Mesenchymal stem cell (in vitro differentiated cells and primary cell): ENCODE measurements around the gene SBNO1.

ENCODE experiments used
- DNase-seq: peaks from one replicate; pipeline ENCODE4 v3.0.0-alpha.2; 2013
- H2AFZ ChIP-seq: one replicate; pipeline ENCODE4 v1.6.1; 2013; ENCODE audit warnings: low read depth, mild to moderate bottlenecking, control low read depth, inconsistent platforms, low read length, moderate library complexity
- H2AK5ac ChIP-seq: 2 replicates; pipeline ENCODE4 v1.6.1; 2013; ENCODE audit warnings: low read length, moderate library complexity, mild to moderate bottlenecking, inconsistent platforms; ENCODE audit not compliant: severe bottlenecking
- H2BK120ac ChIP-seq: one replicate; pipeline ENCODE4 v1.6.1; 2013; ENCODE audit warnings: low read depth, mild to moderate bottlenecking, inconsistent platforms, low read length, moderate library complexity
- H2BK12ac ChIP-seq, 2 experiments: one replicate each; pipeline ENCODE4 v1.6.1; 2013; ENCODE audit warnings: inconsistent platforms in 2 of 2, low read length in 2 of 2, mild to moderate bottlenecking in 2 of 2, moderate library complexity in 2 of 2, control low read depth in 1 of 2
- H2BK15ac ChIP-seq: one replicate; pipeline ENCODE4 v1.6.1; 2013; ENCODE audit warnings: mild to moderate bottlenecking, low read depth, inconsistent platforms; ENCODE audit not compliant: poor library complexity, severe bottlenecking
- H2BK5ac ChIP-seq: 2 replicates; pipeline ENCODE4 v1.6.1; 2013; ENCODE audit warnings: low read depth, mild to moderate bottlenecking, low read length, control low read depth, inconsistent platforms; ENCODE audit not compliant: poor library complexity, severe bottlenecking
- H3K14ac ChIP-seq, 2 experiments: one replicate each; pipeline ENCODE4 v1.6.1; 2013; ENCODE audit warnings: inconsistent platforms in 2 of 2, low read length in 2 of 2, control low read depth in 1 of 2, mild to moderate bottlenecking in 1 of 2, moderate library complexity in 1 of 2
- H3K18ac ChIP-seq, 2 experiments: one replicate each; pipeline ENCODE4 v1.6.1; 2013; ENCODE audit warnings: inconsistent platforms in 2 of 2, low read length in 2 of 2, control low read depth in 1 of 2, low read depth in 1 of 2, mild to moderate bottlenecking in 1 of 2
- H3K23ac ChIP-seq, 2 experiments: one replicate each; pipeline ENCODE4 v1.6.1; 2013; ENCODE audit warnings: inconsistent platforms in 2 of 2, low read length in 2 of 2, mild to moderate bottlenecking in 2 of 2, moderate library complexity in 2 of 2, control low read depth in 1 of 2
- H3K27ac ChIP-seq: 2 replicates; pipeline ENCODE4 v1.5.1; 2013; ENCODE audit warnings: mild to moderate bottlenecking, moderate library complexity, low read length, control low read depth, inconsistent platforms; ENCODE audit not compliant: poor library complexity, severe bottlenecking
- H3K27me3 ChIP-seq, 2 experiments: 2 replicates each; pipeline versions ENCODE4 v1.6.1 to v1.7.0; 2013; ENCODE audit warnings: low read length in 2 of 2, mild to moderate bottlenecking in 2 of 2, moderate library complexity in 2 of 2, control low read depth in 1 of 2, inconsistent platforms in 1 of 2; ENCODE audit not compliant: control insufficient read depth in 1 of 2, insufficient read depth in 1 of 2
- H3K36me3 ChIP-seq, 2 experiments: 2 replicates each; pipeline versions ENCODE4 v1.6.1 to v1.7.0; 2013; ENCODE audit warnings: low read length in 2 of 2, control low read depth in 1 of 2, inconsistent platforms in 1 of 2, low read depth in 1 of 2, mild to moderate bottlenecking in 1 of 2; ENCODE audit not compliant: insufficient read depth in 2 of 2, control insufficient read depth in 1 of 2
- H3K4ac ChIP-seq, 2 experiments: one replicate each; pipeline ENCODE4 v1.6.1; 2013; ENCODE audit warnings: inconsistent platforms in 2 of 2, low read length in 2 of 2, mild to moderate bottlenecking in 2 of 2, moderate library complexity in 2 of 2, control low read depth in 1 of 2, low read depth in 1 of 2
- H3K4me1 ChIP-seq: 2 replicates; pipeline ENCODE4 v1.6.1; 2013; ENCODE audit warnings: low read depth, low read length, control low read depth; ENCODE audit not compliant: control insufficient read depth, insufficient read depth
- H3K4me2 ChIP-seq: 2 replicates; pipeline ENCODE4 v1.6.1; 2013; ENCODE audit warnings: low read length, mild to moderate bottlenecking, inconsistent platforms; ENCODE audit not compliant: poor library complexity, severe bottlenecking
- H3K4me3 ChIP-seq, 2 experiments: 2 replicates each; pipeline versions ENCODE4 v1.5.1 to v1.7.0; 2013; ENCODE audit warnings: low read length in 2 of 2, mild to moderate bottlenecking in 2 of 2, control low read depth in 1 of 2, low read depth in 1 of 2; ENCODE audit not compliant: insufficient read depth in 1 of 2
- H3K79me1 ChIP-seq: replicated peaks from 2 replicates; pipeline ENCODE4 v1.6.1; 2013; ENCODE audit warnings: mild to moderate bottlenecking, control low read depth, low read length, inconsistent platforms; ENCODE audit not compliant: poor library complexity, severe bottlenecking
- H3K9ac ChIP-seq: 2 replicates; pipeline ENCODE4 v1.7.0; 2013; ENCODE audit warnings: mild to moderate bottlenecking, low read length, moderate library complexity
- H3K9me3 ChIP-seq: 2 replicates; pipeline ENCODE4 v1.7.0; 2013; ENCODE audit warnings: mild to moderate bottlenecking, low read length; ENCODE audit not compliant: control insufficient read depth
- H4K8ac ChIP-seq: one replicate; pipeline ENCODE4 v1.6.1; 2013; ENCODE audit warnings: inconsistent platforms, mild to moderate bottlenecking, low read length, moderate library complexity
- H4K91ac ChIP-seq: one replicate; pipeline ENCODE4 v1.6.1; 2013; ENCODE audit warnings: mild to moderate bottlenecking, low read length, inconsistent platforms
- WGBS: methylation state at CpG from one replicate; pipeline ENCODE4 v1.1.7; 2013; ENCODE audit warnings: mixed read lengths; 5-methylcytosine and 5-hydroxymethylcytosine counted together

Gene SBNO1

DNA sequence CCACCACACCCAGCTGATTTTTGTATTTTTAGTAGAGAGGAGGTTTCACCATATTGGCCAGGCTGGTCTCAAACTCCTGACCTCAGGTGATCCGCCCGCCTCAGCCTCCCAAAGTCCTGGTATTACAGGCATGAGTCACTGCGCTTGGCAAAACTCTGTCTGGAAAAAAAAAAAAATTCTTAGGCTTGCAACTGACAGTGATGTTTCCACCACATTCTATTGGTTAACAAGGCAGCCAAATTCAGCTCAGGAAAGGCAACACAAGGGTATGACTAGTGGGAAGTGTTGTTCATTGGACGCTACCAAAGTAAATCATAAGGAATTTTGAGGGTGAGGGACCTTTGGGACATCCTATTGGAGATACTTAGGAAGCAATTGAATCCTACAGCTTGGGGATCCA is 2.9 kb upstream of the SBNO1 start:
- H3K36me3 ChIP-seq, result no peaks in the 10 kb centered on the region
- no peak overlapping the region for H3K14ac ChIP-seq
- H3K9me3 ChIP-seq, result no peaks in the 10 kb centered on the region
- H3K4me2 ChIP-seq, result no peak overlapping the region
- no peak overlapping the region for H2BK12ac ChIP-seq
- H3K9ac ChIP-seq, result no peak overlapping the region
- H2BK120ac ChIP-seq, result no peak overlapping the region
- 96% methylated on average over 4 of the region's 4 CpGs for WGBS
- no peaks in the 10 kb centered on the region for H3K79me1 ChIP-seq
- no peak overlapping the region for H3K23ac ChIP-seq
- no peak overlapping the region for H4K8ac ChIP-seq
- H3K27me3 ChIP-seq, result no peaks in the 10 kb centered on the region
- no peak overlapping the region for H3K4ac ChIP-seq
- H2AFZ ChIP-seq, result no peak overlapping the region
- H2BK15ac ChIP-seq, result no peak overlapping the region
- H3K27ac ChIP-seq, result no peak overlapping the region
- DNase-seq, result no peak
- no peak overlapping the region for H2AK5ac ChIP-seq
- no peak overlapping the region for H3K18ac ChIP-seq
- no peak overlapping the region for H2BK5ac ChIP-seq
- no peak overlapping the region for H3K4me3 ChIP-seq
- H4K91ac ChIP-seq, result no peak overlapping the region
- H3K4me1 ChIP-seq, result peaks cover 12% of the 10 kb centered on the region

DNA sequence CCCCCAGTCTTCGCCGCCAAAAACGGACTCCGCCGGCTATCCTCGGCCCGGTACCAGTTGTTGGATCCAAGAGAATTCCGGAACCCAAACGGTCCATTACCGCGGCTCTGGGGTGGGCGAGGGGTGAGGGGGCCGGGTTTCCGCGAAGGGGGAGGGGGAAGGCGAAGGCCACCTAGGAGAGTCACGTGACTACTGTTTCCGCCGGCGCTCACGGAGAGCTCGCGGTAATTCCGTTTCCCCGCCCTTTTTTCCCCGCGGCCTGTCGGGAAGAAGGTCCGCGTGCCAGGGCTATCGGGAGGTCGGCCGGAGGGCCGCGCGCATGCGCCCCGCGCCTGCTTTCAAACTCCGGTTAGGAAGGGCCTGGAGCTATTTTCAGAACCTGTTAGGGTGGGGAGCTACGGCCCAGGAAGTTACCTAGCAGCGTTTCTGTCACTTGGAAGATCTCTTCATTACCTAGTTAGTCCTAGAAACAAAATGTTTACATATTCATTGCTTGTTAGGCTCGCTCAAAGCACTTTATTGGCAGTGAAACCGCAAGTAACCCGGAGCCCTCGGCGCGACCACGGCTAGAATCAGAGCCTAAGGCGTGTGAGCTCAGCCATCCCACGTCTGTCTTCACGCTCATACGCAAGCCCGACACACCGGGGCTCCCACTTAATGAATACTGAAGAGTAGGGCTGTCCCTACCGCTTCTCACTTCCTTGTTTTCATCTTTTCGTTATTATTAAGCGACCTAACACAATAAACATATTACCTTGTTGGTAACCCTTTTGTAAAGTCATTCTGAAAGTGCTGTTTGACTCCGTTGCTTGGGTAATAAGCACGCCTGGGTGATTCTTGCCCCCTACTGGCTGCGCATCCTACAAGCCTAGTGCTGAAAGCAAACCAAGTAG is 624 bp upstream of the SBNO1 start:
- DNase-seq, result peak; percentile 99
- Histone ChIP-seq H3K9me3 (no peaks in the 10 kb centered on the region), H3K79me1 (no peaks in the 10 kb centered on the region), H3K4me1 (peaks cover 12% of the 10 kb centered on the region), H2AK5ac (no peak overlapping the region), H3K14ac (peak overlapping the region in 1 of 2 experiments; percentile 79), H2BK15ac (peak overlapping the region; percentile 98), H4K8ac (peak overlapping the region; percentile 97), H4K91ac (peak overlapping the region; percentile 89), H3K36me3 (peaks cover 0 to 3% of the 10 kb centered on the region in 2 experiments), H3K4ac (peak overlapping the region in 1 of 2 experiments; percentile 93), H3K4me3 (peak overlapping the region; percentile 77 to 89), H2AFZ (peak overlapping the region; percentile 63), H3K18ac (peak overlapping the region; percentile 23 to 98), H2BK5ac (peak overlapping the region; percentile 98), H3K27me3 (no peaks in the 10 kb centered on the region), H2BK12ac (peak overlapping the region; percentile 52 to 77), H3K9ac (peak overlapping the region; percentile 99), H3K27ac (peak overlapping the region; percentile 99), H2BK120ac (peak overlapping the region; percentile 97), H3K4me2 (peak overlapping the region; percentile 97), H3K23ac (peak overlapping the region in 1 of 2 experiments; percentile 94)
- under 1% methylated on average over 55 of the region's 61 CpGs for WGBS

DNA sequence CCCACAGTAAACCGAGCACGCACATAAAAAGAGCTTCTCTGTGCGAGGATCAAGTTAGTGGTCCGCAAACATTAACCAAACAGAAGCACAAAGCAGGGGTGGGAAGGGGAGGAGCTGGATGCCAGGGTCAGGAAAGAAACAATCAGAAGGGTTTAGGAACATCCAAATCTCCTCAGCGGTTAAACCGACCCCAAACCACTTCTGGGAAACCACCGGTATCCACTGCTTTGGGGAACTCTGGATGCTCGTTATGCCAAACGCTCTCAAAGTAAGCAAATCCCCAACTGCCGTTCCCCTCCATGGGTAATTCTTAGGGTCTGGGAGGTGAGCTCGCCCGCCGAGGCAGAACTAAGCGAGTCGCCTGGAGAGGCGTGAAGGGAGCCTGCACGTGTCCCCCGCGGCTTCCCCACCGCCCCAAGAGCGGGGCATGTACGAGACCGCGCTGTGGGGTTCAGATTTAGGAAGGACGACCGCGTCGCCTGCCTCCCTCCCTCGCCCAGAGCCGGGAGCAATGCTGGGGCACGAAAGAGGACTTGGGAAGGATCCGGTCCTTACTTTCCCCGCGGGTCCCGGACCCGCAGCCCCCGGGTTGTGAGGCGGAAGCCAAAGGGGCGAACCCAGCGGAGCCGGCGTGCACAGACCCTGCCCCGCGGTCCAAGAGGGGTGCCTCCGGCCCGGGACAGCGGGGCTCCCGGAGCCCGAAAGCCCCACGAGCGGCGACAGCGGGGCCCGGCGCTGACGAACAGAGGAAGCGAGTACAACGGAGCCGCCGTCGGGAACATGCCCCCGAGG is 711 bp downstream of the SBNO1 start:
- peak overlapping the region in 1 of 2 experiments; percentile 73 for H2BK12ac ChIP-seq
- no peaks in the 10 kb centered on the region for H3K9me3 ChIP-seq
- H3K27me3 ChIP-seq, result no peaks in the 10 kb centered on the region
- no peak for DNase-seq
- H3K4me2 ChIP-seq, result peak overlapping the region; percentile 96
- H2AK5ac ChIP-seq, result peak overlapping the region; percentile 48
- H3K27ac ChIP-seq, result peak overlapping the region; percentile 70
- H3K36me3 ChIP-seq, result peaks cover 2 to 5% of the 10 kb centered on the region in 2 experiments
- peak overlapping the region; percentile 28 for H4K8ac ChIP-seq
- H2BK15ac ChIP-seq, result peak overlapping the region; percentile 52
- H2BK120ac ChIP-seq, result peak overlapping the region; percentile 8
- no peaks in the 10 kb centered on the region for H3K79me1 ChIP-seq
- H3K4me3 ChIP-seq, result peak overlapping the region; percentile 94 to 97
- peak overlapping the region; percentile 91 to 98 for H3K18ac ChIP-seq
- H3K9ac ChIP-seq, result peak overlapping the region; percentile 99
- peak overlapping the region; percentile 74 to 78 for H3K14ac ChIP-seq
- peak overlapping the region; percentile 79 for H2BK5ac ChIP-seq
- H2AFZ ChIP-seq, result peak overlapping the region; percentile 53
- H3K4me1 ChIP-seq, result peaks cover 12% of the 10 kb centered on the region
- peak overlapping the region in 1 of 2 experiments; percentile 57 for H3K23ac ChIP-seq
- peak overlapping the region; percentile 61 for H4K91ac ChIP-seq
- H3K4ac ChIP-seq, result peak overlapping the region; percentile 87 to 96
- under 1% methylated on average over 57 of the region's 62 CpGs for WGBS

DNA sequence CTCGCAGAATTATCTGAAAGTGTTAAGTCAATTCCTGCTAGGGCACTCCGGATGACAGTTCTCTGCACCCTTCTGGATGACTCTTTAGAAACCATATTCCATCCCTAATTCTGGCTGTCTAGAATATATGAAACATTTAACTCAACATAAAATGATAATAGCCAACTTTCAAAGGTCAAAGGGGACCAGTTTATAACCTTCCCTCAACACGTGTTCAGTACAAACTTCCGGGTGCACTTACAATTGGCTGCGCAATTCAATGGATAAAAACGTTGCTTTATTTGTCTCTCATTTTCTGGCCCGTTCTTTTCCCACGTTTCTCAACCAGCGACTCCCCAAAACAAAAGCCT is 1.3 kb downstream of the SBNO1 start:
- no peak overlapping the region for H2AK5ac ChIP-seq
- no peak overlapping the region for H2AFZ ChIP-seq
- no peak overlapping the region for H2BK120ac ChIP-seq
- no peak overlapping the region for H3K4ac ChIP-seq
- H3K36me3 ChIP-seq, result peaks cover 2 to 5% of the 10 kb centered on the region in 2 experiments
- peaks cover 12% of the 10 kb centered on the region for H3K4me1 ChIP-seq
- no peak overlapping the region for H2BK12ac ChIP-seq
- peak; percentile 55 for DNase-seq
- no peak overlapping the region for H3K14ac ChIP-seq
- no peak overlapping the region for H2BK15ac ChIP-seq
- 11% methylated on average over 9 of the region's 9 CpGs for WGBS
- peak overlapping the region; percentile 70 for H3K27ac ChIP-seq
- no peak overlapping the region for H3K23ac ChIP-seq
- no peak overlapping the region for H2BK5ac ChIP-seq
- H3K9me3 ChIP-seq, result no peaks in the 10 kb centered on the region
- peak overlapping the region; percentile 96 for H3K4me2 ChIP-seq
- peak overlapping the region; percentile 99 for H3K9ac ChIP-seq
- no peaks in the 10 kb centered on the region for H3K27me3 ChIP-seq
- no peak overlapping the region for H4K91ac ChIP-seq
- no peak overlapping the region for H4K8ac ChIP-seq
- H3K4me3 ChIP-seq, result peak overlapping the region; percentile 94 to 97
- no peak overlapping the region for H3K18ac ChIP-seq
- H3K79me1 ChIP-seq, result no peaks in the 10 kb centered on the region
